Prostate gland (tissue), 2 donors: Measurements from ENCODE around the gene SSTR5. TPM values are rescaled to one million over a fixed set of nuclear protein-coding genes. Genes with fewer than 3 reads are reported as not detected.

ENCODE experiments used
- DNase-seq: peaks from one replicate; pipeline ENCODE4 v3.0.0-alpha.2; 2019; ENCODE audit warnings: low spot score
- H3K27ac ChIP-seq, 2 donors: fragments of 200-600 bp; sonication (generic); 2 replicates each; pipeline ENCODE4 v1.5.1; 2017 to 2019
- H3K27me3 ChIP-seq: fragments of 200-600 bp; sonication (generic); replicated peaks from 2 replicates; pipeline ENCODE4 v1.5.1; 2019; ENCODE audit not compliant: insufficient read depth
- H3K36me3 ChIP-seq, 2 donors: fragments of 200-600 bp; sonication (generic); 1 replicate in 1 of 2; 2 replicates in 1 of 2; pipeline versions ENCODE4 v1.5.1 to v1.8.1; 2017 to 2019
- H3K4me1 ChIP-seq: fragments of 200-600 bp; sonication (generic); replicated peaks from 2 replicates; pipeline ENCODE4 v1.5.1; 2019
- H3K4me3 ChIP-seq, 2 donors: fragments of 200-600 bp; sonication (generic); 2 replicates each; pipeline ENCODE4 v1.5.1; 2017 to 2019
- H3K9me3 ChIP-seq: fragments of 200-600 bp; sonication (generic); 2 replicates; pipeline ENCODE4 v1.5.1; 2017
- POLR2A ChIP-seq: fragments of 450-650 bp; IDR thresholded peaks from one replicate; pipeline ENCODE4 v1.6.1; 2016; ENCODE audit warnings: antibody characterized with exemption, mild to moderate bottlenecking
- POLR2AphosphoS5 ChIP-seq: sonication (generic); formaldehyde crosslinking; IDR thresholded peaks from one replicate; pipeline ENCODE4 v1.6.1; 2017; ENCODE audit warnings: antibody characterized with exemption
- WGBS: methylation state at CpG from one replicate; pipeline ENCODE4 v1.1.5; 2018; 5-methylcytosine and 5-hydroxymethylcytosine counted together
- intact Hi-C: fragments of 100-400 bp; cut with DNase I; formaldehyde crosslinking; loops from one replicate; pipeline ENCODE4 v1.14.2; 2022
- total RNA-seq, 2 donors: library from RNA; depleted of rRNA; stranded (reverse); fragments of >200 nt; gene quantifications; one replicate each; pipeline ENCODE4 v1.1.0, GENCODE V29; 2016
- TF ChIP-seq, protein P1 (sequence below), 4 experiments: fragments of 200-600 bp in 2 of 4; fragments of 450-650 bp in 2 of 4; sonication (generic) in 2 of 4; IDR thresholded peaks; 1 replicate in 3 of 4; 2 replicates in 1 of 4; pipeline ENCODE4 v1.5.1; 2016 to 2019; ENCODE audit warnings: antibody characterized with exemption in 4 of 4, mild to moderate bottlenecking in 2 of 4, moderate library complexity in 2 of 4

SSTR5 gene
- total RNA-seq, 2 donors from 2014 or later, result 1.1 to 1.8 TPM

GRCh38 chr16:1112506-1113184, 40.1 kb downstream of the SSTR5 start:
- Histone ChIP-seq H3K27me3 (no peaks in the 10 kb centered on the region), H3K4me3 (no peak overlapping the region), H3K27ac (no peak overlapping the region), H3K36me3 (no peaks in the 10 kb centered on the region), H3K9me3 (no peaks in the 10 kb centered on the region), H3K4me1 (peaks cover 9% of the 10 kb centered on the region)
- DNase-seq, result no peak
- intact Hi-C loops, result loop anchor here (5.0 kb wide), 1 partner anchor 35 kb away; no protein-coding TSS in a partner anchor
- TF ChIP-seq POLR2A (no peak), POLR2AphosphoS5 (no peak)
- WGBS, result 62% methylated on average over 19 of the region's 26 CpGs

GRCh38 chr16:1113489-1113888, 40.9 kb downstream of the SSTR5 start:
- Histone ChIP-seq H3K27ac (no peak overlapping the region), H3K27me3 (peaks cover 5% of the 10 kb centered on the region), H3K4me1 (peaks cover 9% of the 10 kb centered on the region), H3K4me3 (no peak overlapping the region), H3K36me3 (no peaks in the 10 kb centered on the region), H3K9me3 (no peaks in the 10 kb centered on the region)
- 64% methylated on average over 11 of the region's 16 CpGs for WGBS
- TF ChIP-seq POLR2AphosphoS5 (no peak), POLR2A (no peak)
- TF ChIP-seq, protein P1, sequence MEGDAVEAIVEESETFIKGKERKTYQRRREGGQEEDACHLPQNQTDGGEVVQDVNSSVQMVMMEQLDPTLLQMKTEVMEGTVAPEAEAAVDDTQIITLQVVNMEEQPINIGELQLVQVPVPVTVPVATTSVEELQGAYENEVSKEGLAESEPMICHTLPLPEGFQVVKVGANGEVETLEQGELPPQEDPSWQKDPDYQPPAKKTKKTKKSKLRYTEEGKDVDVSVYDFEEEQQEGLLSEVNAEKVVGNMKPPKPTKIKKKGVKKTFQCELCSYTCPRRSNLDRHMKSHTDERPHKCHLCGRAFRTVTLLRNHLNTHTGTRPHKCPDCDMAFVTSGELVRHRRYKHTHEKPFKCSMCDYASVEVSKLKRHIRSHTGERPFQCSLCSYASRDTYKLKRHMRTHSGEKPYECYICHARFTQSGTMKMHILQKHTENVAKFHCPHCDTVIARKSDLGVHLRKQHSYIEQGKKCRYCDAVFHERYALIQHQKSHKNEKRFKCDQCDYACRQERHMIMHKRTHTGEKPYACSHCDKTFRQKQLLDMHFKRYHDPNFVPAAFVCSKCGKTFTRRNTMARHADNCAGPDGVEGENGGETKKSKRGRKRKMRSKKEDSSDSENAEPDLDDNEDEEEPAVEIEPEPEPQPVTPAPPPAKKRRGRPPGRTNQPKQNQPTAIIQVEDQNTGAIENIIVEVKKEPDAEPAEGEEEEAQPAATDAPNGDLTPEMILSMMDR (IDR thresholded peaks at IDR 0.05), result no peak
- no peak for DNase-seq
- intact Hi-C loops, result loop anchor here (5.0 kb wide), 1 partner anchor 34 kb away; no protein-coding TSS in a partner anchor

DNA sequence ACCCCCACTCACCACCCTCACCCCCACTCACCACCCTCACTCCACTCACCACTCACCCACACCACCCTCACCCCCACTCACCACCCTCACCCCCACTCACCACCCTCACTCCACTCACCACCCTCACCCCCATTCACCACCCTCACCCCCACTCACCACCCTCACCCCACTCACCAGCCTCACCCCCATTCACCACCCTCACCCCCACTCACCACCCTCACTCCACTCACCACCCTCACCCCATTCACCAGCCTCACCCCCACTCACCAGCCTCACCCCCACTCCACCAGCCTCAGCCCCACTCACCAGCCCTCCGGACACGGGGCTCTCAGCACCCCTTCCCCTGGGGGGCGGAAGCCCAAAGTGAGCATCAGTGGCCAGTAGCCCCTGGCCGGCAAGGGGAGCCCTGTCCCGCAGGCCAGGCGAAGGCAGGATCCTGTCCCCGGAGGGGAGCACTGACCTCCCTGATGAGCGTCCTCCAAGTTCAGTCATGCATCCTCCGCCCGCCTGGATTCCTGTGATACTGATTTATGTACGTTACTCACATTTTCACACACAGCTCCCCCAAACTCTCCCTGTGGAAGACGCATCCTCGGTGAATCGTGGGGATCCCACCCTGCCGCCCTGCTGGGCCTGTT, 41.5 kb downstream of the SSTR5 start:
- Histone ChIP-seq H3K9me3 (no peaks in the 10 kb centered on the region), H3K27me3 (peaks cover 5% of the 10 kb centered on the region), H3K4me3 (no peak overlapping the region), H3K4me1 (peaks cover 6% of the 10 kb centered on the region), H3K36me3 (no peaks in the 10 kb centered on the region), H3K27ac (no peak overlapping the region)
- TF ChIP-seq POLR2AphosphoS5 (no peak), POLR2A (no peak)
- TF ChIP-seq, protein P1 (IDR thresholded peaks at IDR 0.05), result no peak
- DNase-seq, result no peak
- 75% methylated on average over 15 of the region's 15 CpGs for WGBS
- intact Hi-C loops, result loop anchor here (5.0 kb wide), 1 partner anchor 33 kb away; no protein-coding TSS in a partner anchor

- H3K36me3 ChIP-seq, result no peaks in the 10 kb centered on the region
- no peaks in the 10 kb centered on the region for H3K9me3 ChIP-seq
- no peak for DNase-seq
- H3K27ac ChIP-seq, result no peak overlapping the region
- WGBS, result 80% methylated on average over 13 of the region's 16 CpGs
- peaks cover 5% of the 10 kb centered on the region for H3K27me3 ChIP-seq
- TF ChIP-seq POLR2A (no peak), POLR2AphosphoS5 (no peak)
- TF ChIP-seq, protein P1 (IDR thresholded peaks at IDR 0.05), result no peak
- H3K4me1 ChIP-seq, result no peaks in the 10 kb centered on the region
- intact Hi-C loops, result no loop called here
- H3K4me3 ChIP-seq, result no peak overlapping the region
These were observed 44.1 kb downstream of the SSTR5 start for GRCh38 chr16:1116693-1117077.

DNA sequence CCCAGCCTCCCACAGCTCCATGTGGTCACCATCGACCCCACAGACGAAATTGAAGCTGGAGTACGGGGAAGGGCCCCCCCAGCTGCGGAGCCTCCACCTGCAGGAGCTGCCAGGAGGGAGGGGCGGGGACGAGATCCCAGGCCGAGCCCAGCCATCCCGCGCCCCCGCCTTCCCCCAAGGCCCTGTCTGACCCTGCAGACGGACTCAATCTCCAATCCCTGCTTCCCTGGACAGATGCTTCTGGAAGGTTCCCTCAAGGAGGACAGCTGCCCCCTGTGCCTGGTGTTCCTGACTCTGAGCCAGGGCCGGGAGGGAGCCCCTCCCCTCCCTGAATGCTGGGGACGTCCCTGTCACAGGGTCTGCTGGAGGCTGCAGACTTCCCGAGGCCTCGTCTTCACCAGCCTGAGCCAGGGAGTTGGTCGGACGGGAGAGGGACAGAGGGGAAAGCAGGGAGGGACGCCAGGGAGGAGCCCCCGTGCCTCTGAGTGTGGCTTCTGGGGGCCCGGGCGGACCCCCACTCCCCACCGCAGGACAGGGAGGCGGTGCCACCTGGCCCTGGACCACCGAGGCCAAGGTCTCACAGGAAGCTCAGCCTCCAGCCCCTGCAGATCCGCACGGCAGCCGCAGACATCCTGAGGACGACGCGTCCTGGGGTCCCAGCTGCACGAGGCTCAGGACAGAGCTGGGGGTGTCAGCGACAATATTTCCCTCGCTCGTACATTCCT, 44.8 kb downstream of the SSTR5 start:
- DNase-seq, result no peak
- Histone ChIP-seq H3K27ac (no peak overlapping the region), H3K9me3 (no peaks in the 10 kb centered on the region), H3K4me3 (no peak overlapping the region), H3K36me3 (no peaks in the 10 kb centered on the region), H3K27me3 (peaks cover 5% of the 10 kb centered on the region), H3K4me1 (no peaks in the 10 kb centered on the region)
- TF ChIP-seq, protein P1 (IDR thresholded peaks at IDR 0.05), result no peak
- TF ChIP-seq POLR2AphosphoS5 (no peak), POLR2A (no peak)
- WGBS, result 54% methylated on average over 32 of the region's 34 CpGs
- intact Hi-C loops, result no loop called here
